ENCODE results near the gene GRB2. TPM values are rescaled to one million over a fixed set of nuclear protein-coding genes. Genes with fewer than 3 reads are reported as not detected.
"Not testable (repeated sequence)": the region's sequence is repeated elsewhere in the genome, so short reads cannot be mapped to it uniquely, and the experiment has no call there.

GRB2 gene
- total and polyA plus RNA-seq, 4 donors = 51.0 to 198 (median 114) TPM

GRCh38 chr17:75348386-75349012 is 57.0 kb downstream of the GRB2 start:
- H3K27ac ChIP-seq (ENCODE audit: low read depth in 1 of 2, low read length in 1 of 2) = no peak overlapping the region
- ATAC-seq (ENCODE audit: insufficient read depth, low FRiP score) (no peak), DNase-seq (no peak)
- no peaks in the 10 kb centered on the region for H3K27me3 ChIP-seq (ENCODE audit: control insufficient read depth in 3 of 3, insufficient read depth in 3 of 3, low read length in 2 of 3)
- 95% methylated on average over 8 of the region's 8 CpGs for WGBS, 2 donors
- no peaks in the 10 kb centered on the region for H3K36me3 ChIP-seq (ENCODE audit: control insufficient read depth in 4 of 4, insufficient read depth in 4 of 4, low read length in 4 of 4)
- TF ChIP-seq CTCF (IDR thresholded peaks at IDR 0.05; ENCODE audit: control extremely low read depth, extremely low read depth) = no peak
- no peak overlapping the region for H3K9ac ChIP-seq (ENCODE audit: insufficient read depth in 1 of 2, low read length in 2 of 2)
- peaks cover 0 to 15% (median 8%) of the 10 kb centered on the region in 5 donors for H3K4me1 ChIP-seq (ENCODE audit: control insufficient read depth in 5 of 5, insufficient read depth in 5 of 5, low read length in 5 of 5)
- H3K9me3 ChIP-seq (ENCODE audit: control insufficient read depth in 4 of 4, insufficient read depth in 3 of 4, low read length in 3 of 4) = no peaks in the 10 kb centered on the region
- no peak overlapping the region for H3K4me3 ChIP-seq

GRCh38 chr17:75346906-75347305 is 58.6 kb downstream of the GRB2 start:
- no peak overlapping the region for H3K27ac ChIP-seq (ENCODE audit: low read depth in 1 of 2, low read length in 1 of 2)
- 48 to 58% methylated on average over 6 of the region's 6 CpGs for WGBS, 2 donors
- H3K4me3 ChIP-seq = no peak overlapping the region
- H3K27me3 ChIP-seq (ENCODE audit: control insufficient read depth in 3 of 3, insufficient read depth in 3 of 3, low read length in 2 of 3) = no peaks in the 10 kb centered on the region
- H3K9me3 ChIP-seq (ENCODE audit: control insufficient read depth in 4 of 4, insufficient read depth in 3 of 4, low read length in 3 of 4) = no peaks in the 10 kb centered on the region
- DNase-seq (no peak), ATAC-seq (ENCODE audit: insufficient read depth, low FRiP score) (no peak)
- no peak overlapping the region for H3K9ac ChIP-seq (ENCODE audit: insufficient read depth in 1 of 2, low read length in 2 of 2)
- H3K36me3 ChIP-seq (ENCODE audit: control insufficient read depth in 4 of 4, insufficient read depth in 4 of 4, low read length in 4 of 4) = peaks cover 0 to 2% (median 0%) of the 10 kb centered on the region in 4 donors
- peaks cover 0 to 20% (median 8%) of the 10 kb centered on the region in 5 donors for H3K4me1 ChIP-seq (ENCODE audit: control insufficient read depth in 5 of 5, insufficient read depth in 5 of 5, low read length in 5 of 5)
- no peak for TF ChIP-seq CTCF (IDR thresholded peaks at IDR 0.05; ENCODE audit: control extremely low read depth, extremely low read depth)

- H3K27ac ChIP-seq (ENCODE audit: low read depth in 1 of 2, low read length in 1 of 2); H3K9me3 ChIP-seq (ENCODE audit: control insufficient read depth in 4 of 4, insufficient read depth in 3 of 4, low read length in 3 of 4); DNase-seq; H3K36me3 ChIP-seq (ENCODE audit: control insufficient read depth in 4 of 4, insufficient read depth in 4 of 4, low read length in 4 of 4); H3K9ac ChIP-seq (ENCODE audit: insufficient read depth in 1 of 2, low read length in 2 of 2); ATAC-seq (ENCODE audit: insufficient read depth, low FRiP score); H3K4me3 ChIP-seq; H3K27me3 ChIP-seq (ENCODE audit: control insufficient read depth in 3 of 3, insufficient read depth in 3 of 3, low read length in 2 of 3): not testable (repeated sequence)
- 74 to 87% methylated on average over 9 of the region's 9 CpGs for WGBS, 2 donors
- peaks cover 0 to 23% (median 8%) of the 10 kb centered on the region in 5 donors for H3K4me1 ChIP-seq (ENCODE audit: control insufficient read depth in 5 of 5, insufficient read depth in 5 of 5, low read length in 5 of 5)
Observed at GRCh38 chr17:75346368-75346767, 59.1 kb downstream of the GRB2 start.

- no peaks in the 10 kb centered on the region for H3K27me3 ChIP-seq (ENCODE audit: control insufficient read depth in 3 of 3, insufficient read depth in 3 of 3, low read length in 2 of 3)
- ATAC-seq (ENCODE audit: insufficient read depth, low FRiP score) (no peak), DNase-seq (peak in 2 of 3 donors; percentile 18 to 45)
- peaks cover 0 to 2% (median 0%) of the 10 kb centered on the region in 4 donors for H3K36me3 ChIP-seq (ENCODE audit: control insufficient read depth in 4 of 4, insufficient read depth in 4 of 4, low read length in 4 of 4)
- no peak for TF ChIP-seq CTCF (IDR thresholded peaks at IDR 0.05; ENCODE audit: control extremely low read depth, extremely low read depth)
- 20 to 41% methylated on average over 8 of the region's 8 CpGs for WGBS, 2 donors
- no peak overlapping the region for H3K9ac ChIP-seq (ENCODE audit: insufficient read depth in 1 of 2, low read length in 2 of 2)
- H3K4me1 ChIP-seq (ENCODE audit: control insufficient read depth in 5 of 5, insufficient read depth in 5 of 5, low read length in 5 of 5) = peaks cover 0 to 23% (median 8%) of the 10 kb centered on the region in 5 donors
- no peak overlapping the region for H3K27ac ChIP-seq (ENCODE audit: low read depth in 1 of 2, low read length in 1 of 2)
- H3K9me3 ChIP-seq (ENCODE audit: control insufficient read depth in 4 of 4, insufficient read depth in 3 of 4, low read length in 3 of 4) = no peaks in the 10 kb centered on the region
- no peak overlapping the region for H3K4me3 ChIP-seq
Observed at GRCh38 chr17:75345514-75346167, 59.8 kb downstream of the GRB2 start.

Measured in lung (tissue), 12 donors.